Measurements from ENCODE around the gene SDK1. TPM values are rescaled to one million over a fixed set of nuclear protein-coding genes. Genes with fewer than 3 reads are reported as not detected.

SDK1 gene
- total and polyA plus RNA-seq, 7 donors: 0.31 to 2.4 (median 1.3) TPM

GRCh38 chr7:3301831-3302618 lies 973 bp downstream of the SDK1 start:
- no peak overlapping the region for H3K27ac ChIP-seq
- intact Hi-C loops (cut with DNase I): loop anchor here in 1 of 2 donors (10.0 kb wide), 1 partner anchor 593 kb away; no protein-coding TSS in a partner anchor
- peak in 1 of 4 donors; percentile 35 for ATAC-seq
- no peaks in the 10 kb centered on the region for H3K4me1 ChIP-seq
- WGBS, 3 donors: 0 to 1% (median 1%) methylated on average over 38 to 45 of the region's 45 CpGs
- peaks cover 0 to 18% (median 0%) of the 10 kb centered on the region in 3 donors for H3K27me3 ChIP-seq (ENCODE audit: insufficient read depth in 3 of 3, low read length in 2 of 3)
- H3K4me3 ChIP-seq: peak overlapping the region; percentile 64
- H3K36me3 ChIP-seq (ENCODE audit: insufficient read depth in 1 of 2, low read depth in 1 of 2): no peaks in the 10 kb centered on the region
- TF ChIP-seq, protein P1, sequence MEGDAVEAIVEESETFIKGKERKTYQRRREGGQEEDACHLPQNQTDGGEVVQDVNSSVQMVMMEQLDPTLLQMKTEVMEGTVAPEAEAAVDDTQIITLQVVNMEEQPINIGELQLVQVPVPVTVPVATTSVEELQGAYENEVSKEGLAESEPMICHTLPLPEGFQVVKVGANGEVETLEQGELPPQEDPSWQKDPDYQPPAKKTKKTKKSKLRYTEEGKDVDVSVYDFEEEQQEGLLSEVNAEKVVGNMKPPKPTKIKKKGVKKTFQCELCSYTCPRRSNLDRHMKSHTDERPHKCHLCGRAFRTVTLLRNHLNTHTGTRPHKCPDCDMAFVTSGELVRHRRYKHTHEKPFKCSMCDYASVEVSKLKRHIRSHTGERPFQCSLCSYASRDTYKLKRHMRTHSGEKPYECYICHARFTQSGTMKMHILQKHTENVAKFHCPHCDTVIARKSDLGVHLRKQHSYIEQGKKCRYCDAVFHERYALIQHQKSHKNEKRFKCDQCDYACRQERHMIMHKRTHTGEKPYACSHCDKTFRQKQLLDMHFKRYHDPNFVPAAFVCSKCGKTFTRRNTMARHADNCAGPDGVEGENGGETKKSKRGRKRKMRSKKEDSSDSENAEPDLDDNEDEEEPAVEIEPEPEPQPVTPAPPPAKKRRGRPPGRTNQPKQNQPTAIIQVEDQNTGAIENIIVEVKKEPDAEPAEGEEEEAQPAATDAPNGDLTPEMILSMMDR (IDR thresholded peaks at IDR 0.05): no peak
- no peak for DNase-seq
- H3K9me3 ChIP-seq: no peaks in the 10 kb centered on the region

GRCh38 chr7:3302681-3303320 lies 1.7 kb downstream of the SDK1 start:
- H3K9me3 ChIP-seq: no peaks in the 10 kb centered on the region
- no peaks in the 10 kb centered on the region for H3K36me3 ChIP-seq (ENCODE audit: insufficient read depth in 1 of 2, low read depth in 1 of 2)
- intact Hi-C loops (cut with DNase I): loop anchor here in 1 of 2 donors (10.0 kb wide), 1 partner anchor 592 kb away; no protein-coding TSS in a partner anchor
- peaks cover 0 to 18% (median 0%) of the 10 kb centered on the region in 3 donors for H3K27me3 ChIP-seq (ENCODE audit: insufficient read depth in 3 of 3, low read length in 2 of 3)
- TF ChIP-seq, protein P1 (IDR thresholded peaks at IDR 0.05): no peak
- no peak for ATAC-seq
- H3K27ac ChIP-seq: no peak overlapping the region
- no peaks in the 10 kb centered on the region for H3K4me1 ChIP-seq
- 19 to 36% (median 22%) methylated on average over 7 of the region's 7 CpGs for WGBS, 3 donors
- H3K4me3 ChIP-seq: peak overlapping the region; percentile 64
- DNase-seq: no peak

DNA sequence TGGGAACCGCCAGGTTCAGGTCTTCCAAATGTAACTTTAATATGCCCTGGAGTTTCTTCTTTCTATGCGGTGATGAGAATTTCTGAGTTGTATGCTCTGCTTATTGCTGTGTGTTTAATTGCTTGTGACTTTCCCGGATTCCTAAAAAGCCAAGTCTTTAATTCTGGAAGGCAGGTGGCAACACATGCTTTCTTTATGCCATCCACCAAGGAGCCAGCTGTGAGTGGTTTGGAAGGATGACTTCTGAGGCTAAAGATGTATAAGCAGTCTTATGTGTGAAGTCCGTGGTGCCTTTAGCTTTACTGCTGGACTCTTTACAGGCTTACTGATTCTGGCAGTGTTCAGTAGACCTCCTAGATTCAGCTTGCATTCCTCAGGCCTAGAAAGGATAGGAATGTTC lies 3.1 kb downstream of the SDK1 start:
- intact Hi-C loops (cut with DNase I): loop anchor here in 1 of 2 donors (10.0 kb wide), 1 partner anchor 591 kb away; no protein-coding TSS in a partner anchor

DNA sequence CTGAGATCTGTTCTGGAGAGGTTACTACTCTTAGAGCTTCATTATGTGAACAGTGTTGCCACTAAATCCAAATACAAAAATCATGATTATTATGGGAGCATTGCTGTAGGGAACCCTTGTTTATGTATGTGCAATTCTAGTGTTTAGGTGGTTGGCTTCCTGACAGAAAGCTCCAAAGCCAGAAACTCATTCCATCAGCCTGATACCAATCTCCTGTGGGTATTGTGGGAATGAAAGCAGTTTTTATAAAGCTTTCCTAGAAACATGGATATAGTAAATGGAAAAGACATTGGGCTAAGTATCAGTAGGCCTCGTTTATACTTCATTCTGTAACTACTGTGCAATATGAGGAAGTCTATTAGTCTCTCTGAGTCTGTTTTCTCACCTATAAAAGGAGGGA lies 6.4 kb downstream of the SDK1 start:
- TF ChIP-seq, protein P1 (IDR thresholded peaks at IDR 0.05): no peak
- no peaks in the 10 kb centered on the region for H3K9me3 ChIP-seq
- no peak for DNase-seq
- ATAC-seq: no peak
- no peaks in the 10 kb centered on the region for H3K36me3 ChIP-seq (ENCODE audit: insufficient read depth in 1 of 2, low read depth in 1 of 2)
- no peak overlapping the region for H3K27ac ChIP-seq
- no peaks in the 10 kb centered on the region for H3K4me1 ChIP-seq
- intact Hi-C loops (cut with DNase I): loop anchor here in 1 of 2 donors (10.0 kb wide), 1 partner anchor 587 kb away; no protein-coding TSS in a partner anchor
- H3K4me3 ChIP-seq: no peak overlapping the region
- H3K27me3 ChIP-seq (ENCODE audit: insufficient read depth in 3 of 3, low read length in 2 of 3): peaks cover 0 to 14% (median 0%) of the 10 kb centered on the region in 3 donors
- 26 to 29% (median 27%) methylated on average over 1 of the region's 1 CpG for WGBS, 3 donors

More for the DNA sequence above, 3.1 kb downstream of the SDK1 start:
- Histone ChIP-seq H3K4me3 (no peak overlapping the region), H3K27ac (no peak overlapping the region), H3K4me1 (no peaks in the 10 kb centered on the region), H3K27me3 (ENCODE audit: insufficient read depth in 3 of 3, low read length in 2 of 3) (peaks cover 0 to 18% (median 0%) of the 10 kb centered on the region in 3 donors), H3K36me3 (ENCODE audit: insufficient read depth in 1 of 2, low read depth in 1 of 2) (no peaks in the 10 kb centered on the region), H3K9me3 (no peaks in the 10 kb centered on the region)
- 69 to 79% (median 76%) methylated on average over 4 of the region's 4 CpGs for WGBS, 3 donors
- TF ChIP-seq, protein P1 (IDR thresholded peaks at IDR 0.05): no peak
- no peak for DNase-seq
- ATAC-seq: no peak

All from psoas muscle (tissue), 8 donors.